ENCODE data around the gene KRT33B. TPM values are rescaled to one million over a fixed set of nuclear protein-coding genes. Genes with fewer than 3 reads are reported as not detected.
"Not testable (repeated sequence)": the region's sequence is repeated elsewhere in the genome, so short reads cannot be mapped to it uniquely, and the experiment has no call there.

KRT33B gene
- total and polyA plus RNA-seq, 8 donors: not detected

- no peaks in the 10 kb centered on the region for H3K27me3 ChIP-seq
- no peak overlapping the region for H3K27ac ChIP-seq
- FAIRE-seq: no peak
- no peak overlapping the region for H3K4me3 ChIP-seq
- ATAC-seq: no peak
- H3K4me1 ChIP-seq: no peaks in the 10 kb centered on the region
- WGBS, 2 donors: 70 to 77% methylated on average over 5 of the region's 5 CpGs
- TF ChIP-seq CTCF (IDR thresholded peaks at IDR 0.05): no peak
- H3K9me3 ChIP-seq: no peaks in the 10 kb centered on the region
- no peaks in the 10 kb centered on the region for H3K36me3 ChIP-seq
- no peak for DNase-seq
- intact Hi-C loops (cut with DNase I): no loop called here
Observed at GRCh38 chr17:41360296-41360995, 9.2 kb downstream of the KRT33B start.

GRCh38 chr17:41354536-41354935 is 15.1 kb downstream of the KRT33B start:
- intact Hi-C loops (cut with DNase I): no loop called here
- Histone ChIP-seq H3K27ac (no peak overlapping the region), H3K27me3 (peaks cover 0 to 10% (median 0%) of the 10 kb centered on the region in 4 donors), H3K9me3 (no peaks in the 10 kb centered on the region), H3K36me3 (no peaks in the 10 kb centered on the region), H3K4me3 (no peak overlapping the region), H3K4me1 (no peaks in the 10 kb centered on the region)
- FAIRE-seq (no peak), ATAC-seq (no peak), DNase-seq (no peak)
- WGBS, 2 donors: 61 to 84% methylated on average over 4 of the region's 4 CpGs
- TF ChIP-seq CTCF (IDR thresholded peaks at IDR 0.05): no peak

- H3K4me3 ChIP-seq: no peak overlapping the region
Observed at GRCh38 chr17:41352597-41353366, 16.8 kb downstream of the KRT33B start.

GRCh38 chr17:41351177-41351576 is 18.4 kb downstream of the KRT33B start:
- peaks cover 0 to 10% (median 0%) of the 10 kb centered on the region in 4 donors for H3K27me3 ChIP-seq
- no peaks in the 10 kb centered on the region for H3K9me3 ChIP-seq
- H3K36me3 ChIP-seq: no peaks in the 10 kb centered on the region
- no peak for ATAC-seq
- no peak overlapping the region for H3K27ac ChIP-seq
- H3K4me1 ChIP-seq: no peaks in the 10 kb centered on the region
- intact Hi-C loops (cut with DNase I): no loop called here
- no peak overlapping the region for H3K4me3 ChIP-seq
- no peak for DNase-seq
- no peak for FAIRE-seq
- 57 to 76% methylated on average over 2 of the region's 2 CpGs for WGBS, 2 donors
- no peak for TF ChIP-seq CTCF (IDR thresholded peaks at IDR 0.05)

More at GRCh38 chr17:41352597-41353366, 16.8 kb downstream of the KRT33B start:
- ATAC-seq (no peak), FAIRE-seq (no peak), DNase-seq (no peak)
- peaks cover 0 to 10% (median 0%) of the 10 kb centered on the region in 4 donors for H3K27me3 ChIP-seq
- H3K9me3 ChIP-seq: no peaks in the 10 kb centered on the region
- TF ChIP-seq CTCF (IDR thresholded peaks at IDR 0.05): no peak
- no peaks in the 10 kb centered on the region for H3K36me3 ChIP-seq
- H3K4me1 ChIP-seq: no peaks in the 10 kb centered on the region
- intact Hi-C loops (cut with DNase I): no loop called here
- 53 to 72% methylated on average over 7 of the region's 7 CpGs for WGBS, 2 donors
- no peak overlapping the region for H3K27ac ChIP-seq

GRCh38 chr17:41350381-41350878 is 19.2 kb downstream of the KRT33B start, which contains the start of gene KRT33A:
Gene KRT33A, minus strand, starts transcription at chr17:41350828. Its CDS starts 61 bp downstream, at chr17:41350767.
- not testable (repeated sequence) for DNase-seq, FAIRE-seq

More at GRCh38 chr17:41350381-41350878, 19.2 kb downstream of the KRT33B start, which contains the start of gene KRT33A:
- WGBS, 2 donors: 71 to 84% methylated on average over 16 of the region's 16 CpGs
- H3K27me3 ChIP-seq; intact Hi-C loops (cut with DNase I); H3K9me3 ChIP-seq; H3K36me3 ChIP-seq; H3K4me1 ChIP-seq; H3K4me3 ChIP-seq; ATAC-seq; H3K27ac ChIP-seq: not testable (repeated sequence)
